Tibial artery (tissue), 4 donors: ENCODE data around the gene SLC39A10.

Experiments
- DNase-seq, 2 donors: peaks; one replicate each; pipeline ENCODE4 v3.0.0-alpha.2; 2019
- H3K27ac ChIP-seq, 2 donors: fragments of 200-600 bp; sonication (generic) in 1 of 2; 1 replicate in 1 of 2; 2 replicates in 1 of 2; pipeline ENCODE4 v1.5.1; 2018 to 2019; ENCODE audit warnings: mild to moderate bottlenecking in 1 of 2
- H3K27me3 ChIP-seq, 2 donors: fragments of 200-600 bp; sonication (generic) in 1 of 2; one replicate each; pipeline versions ENCODE4 v1.5.1 to v1.6.0; 2016 to 2019
- H3K36me3 ChIP-seq, 3 donors: fragments of 200-600 bp; sonication (generic) in 2 of 3; one replicate each; pipeline ENCODE4 v1.5.1; 2016 to 2019; ENCODE audit warnings: mild to moderate bottlenecking in 2 of 3
- H3K4me1 ChIP-seq, 4 donors: fragments of 200-600 bp; sonication (generic) in 2 of 4; 1 replicate in 3 of 4; 2 replicates in 1 of 4; pipeline ENCODE4 v1.5.1; 2016 to 2019
- H3K4me3 ChIP-seq, 2 donors: fragments of 200-600 bp; sonication (generic) in 1 of 2; 1 replicate in 1 of 2; 2 replicates in 1 of 2; pipeline ENCODE4 v1.5.1; 2018 to 2019; ENCODE audit warnings: mild to moderate bottlenecking in 2 of 2
- H3K9me3 ChIP-seq, 3 donors: fragments of 200-600 bp; sonication (generic) in 1 of 3; one replicate each; pipeline ENCODE4 v1.5.1; 2016 to 2019
- CTCF ChIP-seq, 2 experiments: fragments of 200-600 bp in 1 of 2; fragments of 450-650 bp in 1 of 2; IDR thresholded peaks; one replicate each; pipeline ENCODE4 v1.5.1; 2017 to 2019; ENCODE audit warnings: antibody characterized with exemption in 2 of 2, mild to moderate bottlenecking in 1 of 2, moderate library complexity in 1 of 2
- intact Hi-C: fragments of 100-400 bp; cut with DNase I; formaldehyde crosslinking; loops from one replicate; pipeline ENCODE4 v1.15.0; 2023; ENCODE audit warnings: low total_unique reads

SLC39A10 gene

GRCh38 chr2:195763866-195764265 lies 106.8 kb downstream of the SLC39A10 start:
- Histone ChIP-seq H3K27me3 (no peaks in the 10 kb centered on the region), H3K27ac (no peak overlapping the region), H3K9me3 (peaks cover 0 to 12% (median 6%) of the 10 kb centered on the region in 3 donors), H3K36me3 (no peaks in the 10 kb centered on the region), H3K4me1 (no peaks in the 10 kb centered on the region), H3K4me3 (no peak overlapping the region)
- TF ChIP-seq CTCF (IDR thresholded peaks at IDR 0.05) = no peak
- intact Hi-C loops = no loop called here
- DNase-seq = no peak

- TF ChIP-seq CTCF (IDR thresholded peaks at IDR 0.05) = no peak
- Histone ChIP-seq H3K36me3 (no peaks in the 10 kb centered on the region), H3K4me3 (no peak overlapping the region), H3K27me3 (no peaks in the 10 kb centered on the region), H3K27ac (no peak overlapping the region), H3K4me1 (no peaks in the 10 kb centered on the region), H3K9me3 (peaks cover 0 to 12% (median 0%) of the 10 kb centered on the region in 3 donors)
- DNase-seq = no peak
- intact Hi-C loops = no loop called here
Observed at GRCh38 chr2:195766691-195767090, 109.7 kb downstream of the SLC39A10 start.

GRCh38 chr2:195768431-195768830 lies 111.4 kb downstream of the SLC39A10 start:
- no peak overlapping the region for H3K27ac ChIP-seq
- intact Hi-C loops = no loop called here
- no peak overlapping the region for H3K4me3 ChIP-seq
- H3K9me3 ChIP-seq = peaks cover 0 to 12% (median 0%) of the 10 kb centered on the region in 3 donors
- TF ChIP-seq CTCF (IDR thresholded peaks at IDR 0.05) = no peak
- no peaks in the 10 kb centered on the region for H3K36me3 ChIP-seq
- H3K27me3 ChIP-seq = no peaks in the 10 kb centered on the region
- DNase-seq = no peak
- H3K4me1 ChIP-seq = no peaks in the 10 kb centered on the region

GRCh38 chr2:195769975-195770374 lies 112.9 kb downstream of the SLC39A10 start:
- no peak for DNase-seq
- no peak for TF ChIP-seq CTCF (IDR thresholded peaks at IDR 0.05)
- H3K4me1 ChIP-seq = no peaks in the 10 kb centered on the region

GRCh38 chr2:195779491-195779890 lies 122.5 kb downstream of the SLC39A10 start:
- no peaks in the 10 kb centered on the region for H3K27me3 ChIP-seq
- no peak for DNase-seq
- no peak overlapping the region for H3K27ac ChIP-seq
- H3K4me1 ChIP-seq = no peaks in the 10 kb centered on the region
- intact Hi-C loops = no loop called here
- H3K9me3 ChIP-seq = no peaks in the 10 kb centered on the region
- no peak overlapping the region for H3K4me3 ChIP-seq
- H3K36me3 ChIP-seq = no peaks in the 10 kb centered on the region
- TF ChIP-seq CTCF (IDR thresholded peaks at IDR 0.05) = no peak

More at GRCh38 chr2:195769975-195770374, 112.9 kb downstream of the SLC39A10 start:
- H3K4me3 ChIP-seq = no peak overlapping the region
- no peak overlapping the region for H3K27ac ChIP-seq
- peaks cover 0 to 7% (median 0%) of the 10 kb centered on the region in 3 donors for H3K9me3 ChIP-seq
- H3K27me3 ChIP-seq = no peaks in the 10 kb centered on the region
- intact Hi-C loops = no loop called here
- no peaks in the 10 kb centered on the region for H3K36me3 ChIP-seq

GRCh38 chr2:195782156-195782555 lies 125.1 kb downstream of the SLC39A10 start:
- no peak for TF ChIP-seq CTCF (IDR thresholded peaks at IDR 0.05)
- intact Hi-C loops = no loop called here
- no peak overlapping the region for H3K27ac ChIP-seq
- H3K4me1 ChIP-seq = no peaks in the 10 kb centered on the region
- no peaks in the 10 kb centered on the region for H3K27me3 ChIP-seq
- no peak for DNase-seq
- no peaks in the 10 kb centered on the region for H3K9me3 ChIP-seq
- no peak overlapping the region for H3K4me3 ChIP-seq
- no peaks in the 10 kb centered on the region for H3K36me3 ChIP-seq
